ENCODE results near the gene GTF3A.

DNA sequence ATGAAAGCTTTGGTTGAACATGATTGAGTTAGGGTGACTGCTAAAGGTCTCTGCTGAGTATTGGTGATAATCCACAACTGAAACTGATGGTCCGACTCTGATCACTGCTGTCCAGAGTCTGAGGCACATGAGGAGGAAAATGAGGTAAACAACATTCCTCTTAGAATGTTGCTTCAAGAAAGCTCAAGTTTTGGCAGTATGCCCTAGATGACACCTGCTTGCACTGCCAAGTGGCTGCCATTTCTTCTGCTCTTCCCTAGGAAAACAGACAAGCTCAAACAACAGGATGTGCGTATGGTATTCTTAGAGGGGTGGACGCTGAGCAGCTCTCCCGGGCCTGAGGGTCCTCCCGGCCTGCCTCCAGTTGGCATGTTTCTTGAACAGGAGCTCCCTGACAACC lies 41.2 kb downstream of the GTF3A start:
- TF ChIP-seq, protein P1, sequence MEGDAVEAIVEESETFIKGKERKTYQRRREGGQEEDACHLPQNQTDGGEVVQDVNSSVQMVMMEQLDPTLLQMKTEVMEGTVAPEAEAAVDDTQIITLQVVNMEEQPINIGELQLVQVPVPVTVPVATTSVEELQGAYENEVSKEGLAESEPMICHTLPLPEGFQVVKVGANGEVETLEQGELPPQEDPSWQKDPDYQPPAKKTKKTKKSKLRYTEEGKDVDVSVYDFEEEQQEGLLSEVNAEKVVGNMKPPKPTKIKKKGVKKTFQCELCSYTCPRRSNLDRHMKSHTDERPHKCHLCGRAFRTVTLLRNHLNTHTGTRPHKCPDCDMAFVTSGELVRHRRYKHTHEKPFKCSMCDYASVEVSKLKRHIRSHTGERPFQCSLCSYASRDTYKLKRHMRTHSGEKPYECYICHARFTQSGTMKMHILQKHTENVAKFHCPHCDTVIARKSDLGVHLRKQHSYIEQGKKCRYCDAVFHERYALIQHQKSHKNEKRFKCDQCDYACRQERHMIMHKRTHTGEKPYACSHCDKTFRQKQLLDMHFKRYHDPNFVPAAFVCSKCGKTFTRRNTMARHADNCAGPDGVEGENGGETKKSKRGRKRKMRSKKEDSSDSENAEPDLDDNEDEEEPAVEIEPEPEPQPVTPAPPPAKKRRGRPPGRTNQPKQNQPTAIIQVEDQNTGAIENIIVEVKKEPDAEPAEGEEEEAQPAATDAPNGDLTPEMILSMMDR (IDR thresholded peaks at IDR 0.05; ENCODE audit: insufficient read depth, low read length): no peak
- TF ChIP-seq POLR2AphosphoS5 (IDR thresholded peaks at IDR 0.05; ENCODE audit: low read depth): no peak
